Measurements from ENCODE around the gene SYNGR3. TPM values are rescaled to one million over a fixed set of nuclear protein-coding genes. Genes with fewer than 3 reads are reported as not detected.
"Not testable (repeated sequence)": the region's sequence is repeated elsewhere in the genome, so short reads cannot be mapped to it uniquely, and the experiment has no call there.

SYNGR3 gene
- total and polyA plus RNA-seq, 2 donors (not counting 1 experiment from before 2014, with no cell fraction given), result 1.8 TPM

DNA sequence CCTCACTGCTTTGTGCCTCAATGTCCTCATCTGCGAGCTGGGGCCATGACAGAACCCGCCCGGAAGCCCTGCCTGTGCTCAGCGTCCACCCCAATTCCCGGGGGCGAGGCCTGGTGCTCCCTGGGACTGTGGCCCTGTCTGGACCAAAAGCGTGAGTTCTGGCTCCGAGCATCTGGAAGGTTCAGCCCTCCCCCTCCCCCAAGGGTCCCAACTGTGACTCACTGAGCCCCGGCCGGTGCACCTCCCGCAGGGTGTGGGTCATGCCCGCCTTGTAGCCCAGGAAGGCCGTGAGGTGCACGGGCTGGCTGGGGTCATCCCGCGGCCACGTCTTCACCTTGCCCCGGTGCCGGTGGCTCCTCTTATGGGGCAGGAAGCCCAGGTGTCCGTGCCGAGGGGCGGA, 36.0 kb upstream of the SYNGR3 start:
- TF ChIP-seq, protein P1, sequence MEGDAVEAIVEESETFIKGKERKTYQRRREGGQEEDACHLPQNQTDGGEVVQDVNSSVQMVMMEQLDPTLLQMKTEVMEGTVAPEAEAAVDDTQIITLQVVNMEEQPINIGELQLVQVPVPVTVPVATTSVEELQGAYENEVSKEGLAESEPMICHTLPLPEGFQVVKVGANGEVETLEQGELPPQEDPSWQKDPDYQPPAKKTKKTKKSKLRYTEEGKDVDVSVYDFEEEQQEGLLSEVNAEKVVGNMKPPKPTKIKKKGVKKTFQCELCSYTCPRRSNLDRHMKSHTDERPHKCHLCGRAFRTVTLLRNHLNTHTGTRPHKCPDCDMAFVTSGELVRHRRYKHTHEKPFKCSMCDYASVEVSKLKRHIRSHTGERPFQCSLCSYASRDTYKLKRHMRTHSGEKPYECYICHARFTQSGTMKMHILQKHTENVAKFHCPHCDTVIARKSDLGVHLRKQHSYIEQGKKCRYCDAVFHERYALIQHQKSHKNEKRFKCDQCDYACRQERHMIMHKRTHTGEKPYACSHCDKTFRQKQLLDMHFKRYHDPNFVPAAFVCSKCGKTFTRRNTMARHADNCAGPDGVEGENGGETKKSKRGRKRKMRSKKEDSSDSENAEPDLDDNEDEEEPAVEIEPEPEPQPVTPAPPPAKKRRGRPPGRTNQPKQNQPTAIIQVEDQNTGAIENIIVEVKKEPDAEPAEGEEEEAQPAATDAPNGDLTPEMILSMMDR (conservative IDR thresholded peaks at IDR 0.05 in 1 of 2, IDR thresholded peaks at IDR 0.05 in 1 of 2; ENCODE audit: low read depth in 1 of 2, low read length in 2 of 2), result no peak
- no peak for TF ChIP-seq EZH2 (IDR thresholded peaks at IDR 0.05; ENCODE audit: low read length, missing control alignments)
- no peaks in the 10 kb centered on the region for H3K36me3 ChIP-seq (ENCODE audit: control insufficient read depth, insufficient read depth, low read length)
- H3K9me3 ChIP-seq (ENCODE audit: control insufficient read depth, insufficient read depth, low read depth, low read length), result no peaks in the 10 kb centered on the region
- H3K79me2 ChIP-seq (ENCODE audit: control insufficient read depth, insufficient read depth, low read length), result no peaks in the 10 kb centered on the region
- no peak for DNase-seq (ENCODE audit: low read depth in 2 of 2)
- no peaks in the 10 kb centered on the region for H3K4me1 ChIP-seq (ENCODE audit: control insufficient read depth, extremely low read depth, insufficient read depth, low read length)
- H3K4me3 ChIP-seq (replicated peaks in 1 of 4; ENCODE audit: control extremely low read depth in 1 of 4, insufficient read depth in 1 of 4, low read depth in 3 of 4, low read length in 4 of 4), result no peak overlapping the region
- H3K27ac ChIP-seq (ENCODE audit: insufficient read depth, low read length), result no peak overlapping the region
- no peak overlapping the region for H3K9ac ChIP-seq (ENCODE audit: insufficient read depth, low read length)
- no peaks in the 10 kb centered on the region for H3K27me3 ChIP-seq (ENCODE audit: control insufficient read depth, insufficient read depth, low read length)
- H2AFZ ChIP-seq (ENCODE audit: low read length), result no peak overlapping the region
- H3K4me2 ChIP-seq (ENCODE audit: extremely low read depth, insufficient read depth, low read length), result no peak overlapping the region
- H4K20me1 ChIP-seq (ENCODE audit: control insufficient read depth, extremely low read depth, insufficient read depth, low read length), result no peaks in the 10 kb centered on the region

DNA sequence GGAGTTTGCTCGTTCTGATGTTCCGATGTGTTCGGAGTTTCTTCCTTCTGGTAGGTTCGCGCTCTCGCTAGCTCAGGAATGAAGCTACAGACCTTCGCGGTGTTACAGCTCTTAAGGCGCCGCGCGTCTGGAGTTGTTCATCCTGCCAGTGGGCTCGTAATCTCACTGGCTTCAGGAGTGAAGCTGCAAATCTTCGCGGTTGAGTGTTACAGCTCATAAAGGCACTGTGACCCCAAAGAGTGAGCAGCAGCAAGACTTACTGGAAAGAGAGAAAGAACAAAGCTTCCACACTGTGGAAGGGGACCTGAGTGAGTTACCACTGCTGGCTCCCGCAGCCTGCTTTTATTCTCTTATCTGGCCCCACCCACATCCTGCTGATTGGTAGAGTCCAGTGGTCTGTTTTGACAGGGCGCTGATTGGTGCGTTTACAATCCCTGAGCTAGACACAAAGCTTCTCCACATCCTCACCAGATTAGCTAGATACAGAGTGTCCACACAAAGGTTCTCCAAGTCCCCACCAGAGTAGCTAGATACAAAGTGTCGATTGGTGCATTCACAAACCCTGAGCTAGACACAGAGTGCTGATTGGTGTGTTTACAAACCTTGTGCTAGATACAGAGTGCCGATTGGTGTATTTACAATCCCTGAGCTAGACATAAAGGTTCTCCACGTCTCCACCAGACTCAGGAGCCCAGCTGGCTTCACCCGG, 32.2 kb upstream of the SYNGR3 start:
- not testable (repeated sequence) for H3K27me3 ChIP-seq (ENCODE audit: control insufficient read depth, insufficient read depth, low read length); H3K4me2 ChIP-seq (ENCODE audit: extremely low read depth, insufficient read depth, low read length); DNase-seq (ENCODE audit: low read depth in 2 of 2); H4K20me1 ChIP-seq (ENCODE audit: control insufficient read depth, extremely low read depth, insufficient read depth, low read length); H3K9ac ChIP-seq (ENCODE audit: insufficient read depth, low read length); H3K4me1 ChIP-seq (ENCODE audit: control insufficient read depth, extremely low read depth, insufficient read depth, low read length); H3K9me3 ChIP-seq (ENCODE audit: control insufficient read depth, insufficient read depth, low read depth, low read length); H3K4me3 ChIP-seq (replicated peaks in 1 of 4; ENCODE audit: control extremely low read depth in 1 of 4, insufficient read depth in 1 of 4, low read depth in 3 of 4, low read length in 4 of 4); H3K27ac ChIP-seq (ENCODE audit: insufficient read depth, low read length); H2AFZ ChIP-seq (ENCODE audit: low read length)
- Histone ChIP-seq H3K79me2 (ENCODE audit: control insufficient read depth, insufficient read depth, low read length) (peaks cover 20% of the 10 kb centered on the region), H3K36me3 (ENCODE audit: control insufficient read depth, insufficient read depth, low read length) (peaks cover 15% of the 10 kb centered on the region)

DNA sequence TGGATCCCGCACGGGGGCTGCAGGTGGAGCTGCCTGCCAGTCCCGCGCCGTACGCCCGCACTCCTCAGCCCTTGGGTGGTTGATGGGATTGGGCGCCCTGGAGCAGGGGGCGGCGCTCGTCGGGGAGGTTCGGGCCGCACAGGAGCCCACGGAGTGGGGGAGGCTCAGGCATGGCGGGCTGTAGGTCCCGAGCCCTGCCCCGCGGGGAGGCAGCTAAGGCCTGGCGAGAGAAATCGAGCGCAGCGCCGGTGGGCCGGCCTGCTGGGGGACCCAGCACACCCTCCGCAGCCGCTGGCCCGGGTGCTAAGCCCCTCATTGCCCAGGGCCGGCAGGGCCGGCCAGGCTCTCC, 31.7 kb upstream of the SYNGR3 start:
- not testable (repeated sequence) for H3K4me3 ChIP-seq (replicated peaks in 1 of 4; ENCODE audit: control extremely low read depth in 1 of 4, insufficient read depth in 1 of 4, low read depth in 3 of 4, low read length in 4 of 4); DNase-seq (ENCODE audit: low read depth in 2 of 2); H3K4me1 ChIP-seq (ENCODE audit: control insufficient read depth, extremely low read depth, insufficient read depth, low read length); H4K20me1 ChIP-seq (ENCODE audit: control insufficient read depth, extremely low read depth, insufficient read depth, low read length); H3K4me2 ChIP-seq (ENCODE audit: extremely low read depth, insufficient read depth, low read length); H3K9ac ChIP-seq (ENCODE audit: insufficient read depth, low read length); H2AFZ ChIP-seq (ENCODE audit: low read length); H3K27me3 ChIP-seq (ENCODE audit: control insufficient read depth, insufficient read depth, low read length); H3K27ac ChIP-seq (ENCODE audit: insufficient read depth, low read length); H3K9me3 ChIP-seq (ENCODE audit: control insufficient read depth, insufficient read depth, low read depth, low read length)
- H3K79me2 ChIP-seq (ENCODE audit: control insufficient read depth, insufficient read depth, low read length), result peaks cover 26% of the 10 kb centered on the region
- peaks cover 19% of the 10 kb centered on the region for H3K36me3 ChIP-seq (ENCODE audit: control insufficient read depth, insufficient read depth, low read length)

DNA sequence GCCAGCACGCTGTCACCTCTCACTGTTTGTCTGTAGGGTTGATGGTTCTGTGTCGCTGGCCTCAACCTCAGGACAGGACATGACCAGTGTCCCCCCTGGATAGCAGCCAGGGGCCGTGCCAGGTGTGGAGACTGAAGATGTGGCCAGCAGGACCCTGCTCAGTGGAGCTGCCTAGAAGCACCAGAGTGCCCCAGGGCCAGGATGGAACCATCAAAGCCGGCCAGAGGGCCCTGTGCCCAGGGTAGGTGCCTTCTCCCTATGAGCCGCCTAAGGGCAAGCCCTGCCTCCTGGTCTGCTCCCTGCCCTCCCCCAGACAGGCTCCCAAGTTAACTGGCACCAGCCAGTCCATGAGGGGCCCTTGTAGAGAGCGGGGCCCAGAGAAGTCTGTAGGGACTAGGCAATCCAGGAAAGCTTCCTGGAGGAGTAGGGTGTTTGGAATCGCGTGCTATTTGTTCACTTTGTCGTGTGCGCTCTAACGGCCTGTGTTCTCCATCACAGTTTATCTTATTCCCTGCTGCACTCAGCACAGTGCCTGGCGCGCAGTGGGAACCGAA, 31.0 kb upstream of the SYNGR3 start:
- TF ChIP-seq, protein P1 (conservative IDR thresholded peaks at IDR 0.05 in 1 of 2, IDR thresholded peaks at IDR 0.05 in 1 of 2; ENCODE audit: low read depth in 1 of 2, low read length in 2 of 2), result no peak
- TF ChIP-seq EZH2 (IDR thresholded peaks at IDR 0.05; ENCODE audit: low read length, missing control alignments), result no peak
- no peak for DNase-seq (ENCODE audit: low read depth in 2 of 2)
- peak overlapping the region in 1 of 4 experiments; percentile 82 for H3K4me3 ChIP-seq (replicated peaks in 1 of 4; ENCODE audit: control extremely low read depth in 1 of 4, insufficient read depth in 1 of 4, low read depth in 3 of 4, low read length in 4 of 4)
- H3K9ac ChIP-seq (ENCODE audit: insufficient read depth, low read length), result no peak overlapping the region
- no peak overlapping the region for H3K27ac ChIP-seq (ENCODE audit: insufficient read depth, low read length)
- H3K27me3 ChIP-seq (ENCODE audit: control insufficient read depth, insufficient read depth, low read length), result no peaks in the 10 kb centered on the region
- H3K4me2 ChIP-seq (ENCODE audit: extremely low read depth, insufficient read depth, low read length), result peak overlapping the region; percentile 28
- no peaks in the 10 kb centered on the region for H4K20me1 ChIP-seq (ENCODE audit: control insufficient read depth, extremely low read depth, insufficient read depth, low read length)
- H3K79me2 ChIP-seq (ENCODE audit: control insufficient read depth, insufficient read depth, low read length), result peaks cover 33% of the 10 kb centered on the region
- peak overlapping the region; percentile 85 for H2AFZ ChIP-seq (ENCODE audit: low read length)
- peaks cover 6% of the 10 kb centered on the region for H3K4me1 ChIP-seq (ENCODE audit: control insufficient read depth, extremely low read depth, insufficient read depth, low read length)
- no peaks in the 10 kb centered on the region for H3K9me3 ChIP-seq (ENCODE audit: control insufficient read depth, insufficient read depth, low read depth, low read length)
- H3K36me3 ChIP-seq (ENCODE audit: control insufficient read depth, insufficient read depth, low read length), result peaks cover 24% of the 10 kb centered on the region

Data from fibroblast of lung (primary cell).